NB4 (cell line): ENCODE data around the gene PHYHIPL.

Experiments
- DNase-seq: peaks from one replicate; pipeline ENCODE4 v3.0.0; 2010; ENCODE audit warnings: low read depth
- H3K4me3 ChIP-seq: one replicate; pipeline ENCODE4 v1.5.1; 2011; ENCODE audit warnings: mild to moderate bottlenecking, low read depth, low read length, moderate library complexity
- CTCF ChIP-seq: IDR thresholded peaks from one replicate; pipeline ENCODE4 v1.5.1; 2012; ENCODE audit warnings: low read depth, low read length
- MAX ChIP-seq: IDR thresholded peaks from 2 replicates; pipeline ENCODE4 v1.6.1; 2011; ENCODE audit warnings: low read depth, low read length
- MYC ChIP-seq: IDR thresholded peaks from 2 replicates; pipeline ENCODE4 v1.6.1; 2011; ENCODE audit warnings: low read depth, low read length
- POLR2A ChIP-seq: IDR thresholded peaks from 2 replicates; pipeline ENCODE4 v1.6.1; 2011; ENCODE audit warnings: mild to moderate bottlenecking; ENCODE audit not compliant: insufficient read length; ENCODE audit errors: extremely low read depth

PHYHIPL gene

GRCh38 chr10:59179068-59179467 is 2.6 kb downstream of the PHYHIPL start:
- no peak for TF ChIP-seq CTCF

GRCh38 chr10:59180689-59181270 is 4.3 kb downstream of the PHYHIPL start:
- TF ChIP-seq POLR2A, result no peak
- TF ChIP-seq CTCF, result no peak
- no peak for TF ChIP-seq MYC
- TF ChIP-seq MAX, result no peak
- no peak for DNase-seq

More at GRCh38 chr10:59179068-59179467, 2.6 kb downstream of the PHYHIPL start:
- DNase-seq, result no peak
- no peak overlapping the region for H3K4me3 ChIP-seq

GRCh38 chr10:59181668-59182067 is 5.2 kb downstream of the PHYHIPL start:
- no peak for TF ChIP-seq MAX
- no peak for TF ChIP-seq MYC
- TF ChIP-seq CTCF, result peak; percentile 33
- TF ChIP-seq POLR2A, result no peak
- H3K4me3 ChIP-seq, result no peak overlapping the region
- peak; percentile 49 for DNase-seq

More at GRCh38 chr10:59180689-59181270, 4.3 kb downstream of the PHYHIPL start:
- no peak overlapping the region for H3K4me3 ChIP-seq

- no peak overlapping the region for H3K4me3 ChIP-seq
- no peak for TF ChIP-seq POLR2A
- no peak for TF ChIP-seq CTCF
- no peak for TF ChIP-seq MYC
- no peak for TF ChIP-seq MAX
- DNase-seq, result no peak
These were observed 13.9 kb downstream of the PHYHIPL start for GRCh38 chr10:59190332-59190731.

GRCh38 chr10:59206204-59206720 is 29.8 kb downstream of the PHYHIPL start:
- H3K4me3 ChIP-seq, result no peak overlapping the region
- TF ChIP-seq MAX (no peak), POLR2A (no peak), MYC (no peak), CTCF (no peak)
- DNase-seq, result no peak

- DNase-seq, result no peak
- H3K4me3 ChIP-seq, result no peak overlapping the region
- TF ChIP-seq POLR2A, result no peak
- TF ChIP-seq CTCF, result no peak
- no peak for TF ChIP-seq MAX
- no peak for TF ChIP-seq MYC
These were observed 35.9 kb downstream of the PHYHIPL start for GRCh38 chr10:59212301-59212798.
